22Rv1 (cell line): ENCODE data around the gene MLST8.

Experiments
- CTCF ChIP-seq: fragments of 450-650 bp; IDR thresholded peaks from 2 replicates; pipeline ENCODE4 v1.5.1; 2017; ENCODE audit warnings: mild to moderate bottlenecking
- ZFX ChIP-seq: fragments of 450-650 bp; IDR thresholded peaks from 2 replicates; pipeline ENCODE4 v1.6.1; 2017; ENCODE audit warnings: antibody characterized with exemption, borderline replicate concordance

- no peak for TF ChIP-seq CTCF
- no peak for TF ChIP-seq ZFX
Measured at GRCh38 chr16:2189252-2189893, 15.9 kb upstream of the MLST8 start.
